GM12892 (cell line): ENCODE results near the gene SERPINA9.
A peak's percentile ranks its signal among the peaks of the same experiment; 100 is the strongest.
"Not testable (repeated sequence)": the region's sequence is repeated elsewhere in the genome, so short reads cannot be mapped to it uniquely, and the experiment has no call there.

ENCODE experiments used
- DNase-seq: peaks from one replicate; pipeline ENCODE4 v3.0.0; 2011; ENCODE audit not compliant: insufficient read length
- FAIRE-seq: peaks from 2 replicates; lab custom pipeline; 2011; peaks lifted over from hg19 to GRCh38; lab: Jason Lieb, UNC
- POLR2A ChIP-seq: IDR thresholded peaks from 2 replicates; pipeline ENCODE4 v1.6.1; 2011; ENCODE audit warnings: low read depth, low read length, control low read depth
- POLR2AphosphoS5 ChIP-seq: IDR thresholded peaks from 2 replicates; pipeline ENCODE4 v1.6.1; 2011; ENCODE audit warnings: low read depth, low read length, control low read depth
- TAF1 ChIP-seq: IDR thresholded peaks from 2 replicates; pipeline ENCODE4 v1.6.1; 2011; ENCODE audit warnings: low read depth, mild to moderate bottlenecking, control low read depth, low read length, borderline replicate concordance

SERPINA9 gene

DNA sequence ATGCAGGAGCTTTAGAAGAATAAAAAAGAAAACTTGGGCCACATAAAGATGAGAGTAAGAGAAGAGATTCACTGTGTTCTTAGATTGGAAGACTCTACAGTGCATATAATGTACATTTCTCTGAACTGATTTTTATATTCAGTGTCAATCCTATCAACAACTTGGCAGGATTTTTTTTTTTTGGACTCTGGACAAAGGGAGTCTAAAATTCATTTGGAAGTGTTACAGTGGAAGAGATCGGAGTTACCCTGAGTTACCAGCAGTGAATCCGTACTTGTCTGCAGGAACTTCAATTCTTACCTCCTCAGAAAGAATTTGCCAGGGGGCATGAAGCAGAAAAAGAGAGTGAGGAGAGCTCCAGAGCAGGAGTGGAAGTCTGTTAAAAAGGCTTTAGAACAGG lies 47.4 kb downstream of the SERPINA9 start:
- DNase-seq (no peak), FAIRE-seq (no peak)
- no peak for TF ChIP-seq TAF1
- no peak for TF ChIP-seq POLR2A
- no peak for TF ChIP-seq POLR2AphosphoS5

DNA sequence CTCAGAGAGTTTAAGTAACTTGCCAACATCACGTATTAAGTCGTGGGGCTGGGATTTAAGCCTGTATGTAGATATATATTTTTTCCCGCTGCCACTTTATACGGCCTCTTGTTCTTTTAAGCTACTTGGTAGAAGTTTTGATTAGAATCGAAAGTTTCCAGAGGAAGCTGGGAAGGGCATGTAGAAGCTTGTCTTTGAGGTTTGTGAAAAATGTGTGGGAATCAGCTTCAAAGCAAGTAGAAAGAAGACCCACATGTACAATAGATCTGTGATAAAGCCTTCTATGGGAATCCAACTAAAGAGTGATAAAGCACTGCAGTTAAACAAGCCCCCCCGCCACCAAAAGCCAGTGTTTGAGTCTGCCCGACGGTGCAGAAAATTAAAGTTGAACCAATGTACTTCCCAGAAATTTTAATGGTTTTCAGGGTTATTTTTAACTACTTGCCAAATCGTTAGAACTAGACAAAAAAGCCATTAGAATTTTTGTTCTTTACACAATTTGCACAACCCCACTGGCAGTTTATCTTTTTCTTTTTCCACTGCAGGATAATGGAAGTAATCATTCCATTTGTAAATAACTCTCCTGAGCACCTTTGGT lies 48.9 kb downstream of the SERPINA9 start:
- no peak for DNase-seq
- no peak for FAIRE-seq
- TF ChIP-seq TAF1 (no peak), POLR2AphosphoS5 (no peak), POLR2A (no peak)

DNA sequence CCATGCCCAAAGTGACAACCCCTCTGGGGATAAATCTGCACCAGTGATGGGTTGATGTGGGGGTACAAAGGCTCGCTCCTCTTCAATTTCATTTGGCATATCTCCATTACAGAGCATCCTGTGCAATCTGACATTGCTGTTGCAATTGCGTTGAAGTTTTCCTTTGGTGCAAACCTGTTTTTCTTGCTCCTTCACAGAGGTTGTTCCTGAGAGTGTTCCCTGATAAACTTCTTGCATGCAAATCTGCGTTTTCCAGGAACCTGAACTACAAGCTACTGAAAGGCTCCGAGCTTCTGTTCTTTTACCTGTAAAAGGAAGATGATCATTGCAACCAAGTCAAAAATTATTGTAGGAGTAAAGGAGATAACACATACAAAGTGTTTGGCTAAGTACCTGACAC lies 49.5 kb downstream of the SERPINA9 start:
- no peak for FAIRE-seq
- TF ChIP-seq TAF1 (no peak), POLR2A (no peak), POLR2AphosphoS5 (no peak)
- DNase-seq, result no peak

DNA sequence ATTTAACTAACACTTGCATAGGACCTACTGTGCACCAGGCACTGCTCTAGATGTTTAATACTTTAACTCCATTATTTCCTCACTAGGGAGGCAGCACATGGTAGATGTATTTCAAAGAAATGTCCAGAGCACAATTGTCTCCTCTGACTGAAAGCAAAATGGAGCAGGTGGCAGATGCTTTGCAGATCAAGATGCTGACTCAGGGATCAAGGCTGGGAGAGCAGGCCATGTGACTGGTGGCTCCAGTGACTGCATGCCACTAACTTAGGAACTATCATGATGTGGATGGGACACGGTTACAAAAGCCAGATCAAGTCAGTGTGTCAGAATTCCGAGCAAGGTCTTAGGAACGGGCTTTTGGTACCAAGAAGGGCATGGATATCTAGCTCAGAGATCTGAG lies 51.6 kb downstream of the SERPINA9 start:
- DNase-seq (no peak), FAIRE-seq (no peak)
- TF ChIP-seq TAF1 (no peak), POLR2AphosphoS5 (no peak), POLR2A (no peak)

DNA sequence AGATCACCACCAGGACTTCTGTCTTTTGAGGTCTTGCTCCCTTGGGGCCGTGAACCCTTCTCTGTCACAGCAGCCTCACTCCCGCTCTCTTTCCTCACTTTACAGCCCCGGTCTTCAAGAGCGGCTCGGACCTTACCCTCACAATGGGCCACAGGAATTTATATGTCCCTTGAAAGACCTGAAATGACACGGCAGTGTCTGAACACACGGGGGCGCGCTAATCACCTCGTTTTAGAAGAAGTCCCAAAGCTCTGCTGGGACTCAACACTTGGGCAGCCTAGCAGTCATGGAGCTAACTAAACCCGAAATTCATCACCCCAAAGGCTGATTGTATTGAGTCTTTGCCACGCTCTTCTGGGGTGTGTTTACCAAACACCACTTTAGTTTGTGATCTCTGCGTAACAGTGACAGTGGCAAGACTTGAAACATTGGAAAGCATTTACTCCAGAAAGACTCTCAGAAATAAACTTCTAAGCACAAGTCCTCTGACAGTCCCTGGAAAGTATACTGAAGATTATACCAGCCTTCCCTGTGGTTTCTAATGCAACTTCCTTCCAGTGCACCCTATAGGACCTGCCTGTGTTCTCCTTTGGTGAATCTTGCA lies 52.4 kb downstream of the SERPINA9 start:
- no peak for TF ChIP-seq POLR2AphosphoS5
- TF ChIP-seq POLR2A, result no peak
- no peak for TF ChIP-seq TAF1
- DNase-seq (no peak), FAIRE-seq (peak; percentile 85)

DNA sequence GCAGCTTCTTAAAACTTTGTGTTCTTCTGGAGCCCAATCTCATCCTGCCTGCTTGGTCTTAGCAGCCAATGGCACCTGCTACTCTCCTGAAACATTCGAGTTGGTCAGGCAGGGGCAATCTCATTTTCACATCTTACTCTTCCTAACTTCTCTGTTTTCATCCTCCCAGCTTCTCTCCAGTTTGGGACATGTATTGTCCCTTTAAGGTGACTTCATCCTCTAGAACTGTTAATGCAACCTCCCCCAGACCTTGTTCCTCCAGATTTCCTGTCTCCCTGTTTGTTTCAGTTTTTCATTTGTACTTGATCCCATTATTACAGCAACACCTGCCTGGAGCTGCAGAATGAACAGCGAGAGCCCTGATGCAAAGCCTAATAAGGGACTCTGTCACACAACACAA lies 54.7 kb downstream of the SERPINA9 start:
- no peak for TF ChIP-seq POLR2AphosphoS5
- TF ChIP-seq POLR2A, result no peak
- TF ChIP-seq TAF1, result no peak
- DNase-seq (no peak), FAIRE-seq (no peak)

DNA sequence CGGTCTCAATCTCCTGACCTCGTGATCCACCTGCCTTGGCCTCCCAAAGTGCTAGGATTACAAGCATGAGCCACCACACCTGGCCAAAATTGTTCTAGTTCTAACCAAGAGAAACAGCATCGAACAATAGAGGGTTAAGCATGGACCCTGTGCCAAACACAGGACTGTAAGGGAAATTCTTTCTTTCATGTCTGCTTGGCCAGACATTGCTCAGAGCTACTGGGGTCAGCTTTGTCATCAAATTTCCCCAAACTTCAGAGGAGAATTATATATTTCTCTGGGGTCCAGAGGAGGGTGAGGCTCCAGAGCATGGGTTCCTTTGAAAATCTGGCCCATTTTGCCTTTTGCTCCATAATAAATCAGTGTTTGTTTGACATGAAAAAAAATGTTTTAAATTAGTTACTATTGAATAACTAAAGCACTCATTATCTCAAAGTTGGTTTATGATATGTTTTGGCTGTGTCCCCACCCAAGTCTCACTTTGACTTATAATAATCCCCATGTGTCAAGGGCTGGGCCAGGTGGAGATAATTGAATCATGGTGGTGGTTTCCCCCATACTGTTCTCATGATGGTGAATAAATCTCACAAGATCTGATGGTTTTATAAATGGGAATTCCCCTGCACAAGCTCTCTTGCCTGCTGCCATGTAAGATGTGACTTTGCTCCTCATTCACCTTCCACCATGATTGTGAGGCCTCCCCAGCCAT lies 58.3 kb downstream of the SERPINA9 start:
- FAIRE-seq, result not testable (repeated sequence)

More for the DNA sequence above, 58.3 kb downstream of the SERPINA9 start:
- not testable (repeated sequence) for DNase-seq
